ENCODE results near the gene PAQR9. TPM values are rescaled to one million over a fixed set of nuclear protein-coding genes. Genes with fewer than 3 reads are reported as not detected.

PAQR9 gene, protein sequence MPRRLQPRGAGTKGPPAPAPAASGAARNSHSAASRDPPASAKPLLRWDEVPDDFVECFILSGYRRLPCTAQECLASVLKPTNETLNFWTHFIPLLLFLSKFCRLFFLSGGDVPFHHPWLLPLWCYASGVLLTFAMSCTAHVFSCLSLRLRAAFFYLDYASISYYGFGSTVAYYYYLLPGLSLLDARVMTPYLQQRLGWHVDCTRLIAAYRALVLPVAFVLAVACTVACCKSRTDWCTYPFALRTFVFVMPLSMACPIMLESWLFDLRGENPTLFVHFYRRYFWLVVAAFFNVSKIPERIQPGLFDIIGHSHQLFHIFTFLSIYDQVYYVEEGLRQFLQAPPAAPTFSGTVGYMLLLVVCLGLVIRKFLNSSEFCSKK
- total RNA-seq: not detected

DNA sequence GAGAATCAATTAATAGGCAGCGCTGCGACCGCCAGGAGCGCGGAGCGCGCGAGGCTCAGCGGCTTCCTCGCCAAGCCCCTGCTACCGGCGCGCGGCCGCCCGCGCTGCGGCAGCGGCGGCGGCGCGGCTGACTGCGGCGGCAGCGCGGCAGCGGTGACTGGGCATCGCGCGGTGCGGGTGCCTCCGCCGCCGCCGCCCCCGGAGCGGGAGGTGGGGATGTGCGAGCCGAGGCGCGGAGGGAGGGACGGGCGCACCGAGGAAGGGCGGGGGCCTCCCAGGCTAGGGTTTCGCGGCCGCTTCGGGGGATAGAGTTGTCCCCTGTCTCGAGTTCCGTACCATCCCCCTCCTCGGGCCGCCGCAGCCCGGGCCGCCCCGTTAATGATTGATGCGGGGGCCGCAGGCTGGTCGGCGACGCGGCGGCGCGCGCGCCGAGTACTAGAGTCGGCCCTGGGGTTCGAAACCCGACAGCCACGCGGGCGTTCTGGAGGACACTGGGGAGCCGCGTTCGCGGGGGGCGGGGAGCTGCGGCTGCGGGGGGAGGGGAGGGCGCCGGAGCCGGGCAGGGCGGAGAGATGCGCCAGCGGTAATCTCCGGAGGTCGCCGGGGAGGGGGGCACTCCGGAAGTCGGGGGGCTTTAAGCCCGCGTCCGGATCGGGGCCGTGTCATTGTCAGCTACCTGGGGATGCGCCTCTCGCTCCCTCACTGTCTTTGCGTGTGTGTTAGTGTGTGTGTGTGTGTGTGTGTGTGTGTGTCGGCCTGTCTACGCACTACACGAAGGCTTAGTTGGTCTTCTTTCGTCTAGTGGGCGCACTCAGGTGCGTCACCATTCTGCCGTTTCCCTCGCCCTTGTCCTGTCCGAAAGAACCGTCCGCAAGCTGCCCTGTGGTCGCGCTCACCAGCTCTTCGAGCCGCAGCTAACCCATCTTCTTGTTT, at the start of gene PAQR9:
Gene PAQR9, minus strand, starts transcription at position 159 of the 933 bp plus-strand sequence. CDS start 338 bp downstream, outside the sequence.
- Histone ChIP-seq H3K9me3 (no peaks in the 10 kb centered on the region), H3K27ac (no peak within 1 kb of the TSS), H3K4me3 (peak within 1 kb of the TSS; percentile 66), H3K4me1 (peaks cover 17% of the 10 kb centered on the region), H3K36me3 (no peaks in the 10 kb centered on the region), H3K27me3 (peaks cover 55% of the 10 kb centered on the region)
- DNase-seq (ENCODE audit: low spot score in 2 of 2): no peak
- TF ChIP-seq EP300 (IDR thresholded peaks at IDR 0.05) (no peak), POLR2AphosphoS5 (IDR thresholded peaks at IDR 0.05) (no peak), POLR2A (IDR thresholded peaks at IDR 0.05) (no peak)
- TF ChIP-seq, protein P1, sequence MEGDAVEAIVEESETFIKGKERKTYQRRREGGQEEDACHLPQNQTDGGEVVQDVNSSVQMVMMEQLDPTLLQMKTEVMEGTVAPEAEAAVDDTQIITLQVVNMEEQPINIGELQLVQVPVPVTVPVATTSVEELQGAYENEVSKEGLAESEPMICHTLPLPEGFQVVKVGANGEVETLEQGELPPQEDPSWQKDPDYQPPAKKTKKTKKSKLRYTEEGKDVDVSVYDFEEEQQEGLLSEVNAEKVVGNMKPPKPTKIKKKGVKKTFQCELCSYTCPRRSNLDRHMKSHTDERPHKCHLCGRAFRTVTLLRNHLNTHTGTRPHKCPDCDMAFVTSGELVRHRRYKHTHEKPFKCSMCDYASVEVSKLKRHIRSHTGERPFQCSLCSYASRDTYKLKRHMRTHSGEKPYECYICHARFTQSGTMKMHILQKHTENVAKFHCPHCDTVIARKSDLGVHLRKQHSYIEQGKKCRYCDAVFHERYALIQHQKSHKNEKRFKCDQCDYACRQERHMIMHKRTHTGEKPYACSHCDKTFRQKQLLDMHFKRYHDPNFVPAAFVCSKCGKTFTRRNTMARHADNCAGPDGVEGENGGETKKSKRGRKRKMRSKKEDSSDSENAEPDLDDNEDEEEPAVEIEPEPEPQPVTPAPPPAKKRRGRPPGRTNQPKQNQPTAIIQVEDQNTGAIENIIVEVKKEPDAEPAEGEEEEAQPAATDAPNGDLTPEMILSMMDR (IDR thresholded peaks at IDR 0.05): no peak
- WGBS: 3% methylated on average over 28 of the region's 117 CpGs

DNA sequence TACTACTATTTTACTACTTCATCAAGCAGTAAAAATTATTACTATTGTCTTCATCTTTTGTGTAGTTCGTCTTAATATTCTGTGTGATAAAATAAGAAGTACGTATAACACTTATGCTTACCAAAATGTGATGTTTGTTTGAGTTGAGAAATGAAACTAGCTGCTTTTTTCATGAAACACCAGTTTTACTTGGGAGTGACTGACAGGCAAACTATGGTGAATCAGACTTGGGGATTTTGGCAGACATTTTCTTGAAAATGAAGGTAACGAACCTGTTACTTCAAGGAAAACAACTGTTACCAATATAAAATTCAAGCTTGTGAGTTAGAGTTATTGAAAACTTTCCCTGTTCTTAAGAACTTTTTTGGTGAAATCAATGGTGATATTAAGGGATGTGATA, 48.2 kb upstream of the PAQR9 start:
- Histone ChIP-seq H3K27me3 (no peaks in the 10 kb centered on the region), H3K36me3 (peaks cover 10% of the 10 kb centered on the region), H3K4me1 (peaks cover 4% of the 10 kb centered on the region), H3K27ac (no peak overlapping the region), H3K9me3 (no peaks in the 10 kb centered on the region), H3K4me3 (no peak overlapping the region)
- TF ChIP-seq, protein P1 (IDR thresholded peaks at IDR 0.05): no peak
- WGBS: 87% methylated on average over 3 of the region's 3 CpGs
- no peak for DNase-seq (ENCODE audit: low spot score in 2 of 2)

DNA sequence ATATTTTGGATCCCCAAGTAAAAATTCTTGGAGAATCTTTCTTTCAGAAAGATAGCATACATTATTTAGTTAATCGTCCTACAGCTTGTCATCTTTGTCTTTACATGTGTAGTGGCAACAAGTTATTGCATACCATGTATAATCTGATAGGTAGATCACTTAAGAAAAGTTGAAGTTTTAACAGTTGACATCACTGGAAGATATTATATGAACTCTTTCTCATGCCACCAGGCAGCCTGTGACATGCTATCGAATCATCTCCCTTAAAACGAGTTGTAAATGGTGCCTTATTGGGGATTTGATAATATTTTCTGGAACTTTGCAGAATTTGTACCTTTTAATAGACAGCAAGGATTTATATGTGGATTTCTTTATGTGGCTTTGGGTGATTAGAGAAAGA, 46.5 kb upstream of the PAQR9 start:
- TF ChIP-seq, protein P1 (IDR thresholded peaks at IDR 0.05): no peak
- no peak for TF ChIP-seq EP300 (IDR thresholded peaks at IDR 0.05)
- TF ChIP-seq POLR2AphosphoS5 (IDR thresholded peaks at IDR 0.05): no peak
- TF ChIP-seq POLR2A (IDR thresholded peaks at IDR 0.05): no peak
- peaks cover 14% of the 10 kb centered on the region for H3K4me1 ChIP-seq
- no peak for DNase-seq (ENCODE audit: low spot score in 2 of 2)
- peaks cover 9% of the 10 kb centered on the region for H3K36me3 ChIP-seq
- H3K4me3 ChIP-seq: no peak overlapping the region
- WGBS: 53% methylated on average over 3 of the region's 3 CpGs
- no peaks in the 10 kb centered on the region for H3K9me3 ChIP-seq
- H3K27me3 ChIP-seq: no peaks in the 10 kb centered on the region
- H3K27ac ChIP-seq: no peak overlapping the region

DNA sequence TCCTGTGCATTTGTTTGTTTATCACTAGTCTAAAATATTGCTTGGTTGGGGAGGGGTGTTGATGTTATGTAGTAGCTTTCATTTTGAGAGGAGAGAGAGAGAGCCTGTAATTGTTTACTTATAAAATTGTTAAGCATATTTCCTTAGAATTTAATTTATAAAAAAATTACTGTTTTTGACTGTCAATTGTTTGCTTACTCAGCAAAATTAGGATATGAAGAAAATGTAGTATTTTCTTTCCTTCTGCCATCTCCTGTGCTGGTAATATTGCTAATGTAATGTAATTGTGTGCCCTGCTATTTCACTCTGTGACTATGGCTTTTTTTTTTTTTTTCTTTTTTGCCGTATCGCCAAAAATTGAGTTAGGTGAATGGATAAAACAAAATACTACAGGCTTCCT, 41.3 kb upstream of the PAQR9 start:
- Histone ChIP-seq H3K27ac (no peak overlapping the region), H3K36me3 (no peaks in the 10 kb centered on the region), H3K9me3 (no peaks in the 10 kb centered on the region), H3K4me3 (no peak overlapping the region), H3K4me1 (peaks cover 53% of the 10 kb centered on the region), H3K27me3 (no peaks in the 10 kb centered on the region)
- no peak for DNase-seq (ENCODE audit: low spot score in 2 of 2)
- 87% methylated on average over 2 of the region's 2 CpGs for WGBS
- no peak for TF ChIP-seq EP300 (IDR thresholded peaks at IDR 0.05)
- TF ChIP-seq POLR2A (IDR thresholded peaks at IDR 0.05): no peak
- TF ChIP-seq, protein P1 (IDR thresholded peaks at IDR 0.05): no peak
- no peak for TF ChIP-seq POLR2AphosphoS5 (IDR thresholded peaks at IDR 0.05)

DNA sequence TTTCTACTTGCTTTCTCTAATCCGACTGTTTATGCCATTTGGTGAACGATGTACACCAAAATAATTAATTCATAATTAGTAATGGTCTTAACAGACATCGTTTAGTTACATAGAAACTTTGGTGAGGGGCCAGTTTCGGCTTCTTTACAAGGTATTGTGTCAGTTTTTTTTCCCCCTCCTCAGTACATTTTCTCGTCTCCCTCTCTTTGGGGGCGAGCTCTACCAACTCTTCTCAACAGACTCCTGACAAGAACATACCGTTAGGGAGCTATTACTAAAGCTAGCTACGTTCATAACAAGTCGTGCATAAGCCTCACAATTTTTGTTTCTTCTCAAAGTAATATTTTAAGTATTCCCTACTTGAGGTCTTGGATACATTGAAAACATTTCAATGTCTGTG, 39.3 kb upstream of the PAQR9 start:
- peak overlapping the region; percentile 96 for H3K27ac ChIP-seq

More for the DNA sequence above, 39.3 kb upstream of the PAQR9 start:
- Histone ChIP-seq H3K36me3 (no peaks in the 10 kb centered on the region), H3K9me3 (no peaks in the 10 kb centered on the region), H3K4me1 (peaks cover 51% of the 10 kb centered on the region), H3K4me3 (peak overlapping the region; percentile 97), H3K27me3 (no peaks in the 10 kb centered on the region)
- WGBS: 8% methylated on average over 9 of the region's 9 CpGs
- no peak for DNase-seq (ENCODE audit: low spot score in 2 of 2)
- TF ChIP-seq EP300 (IDR thresholded peaks at IDR 0.05) (no peak), POLR2AphosphoS5 (IDR thresholded peaks at IDR 0.05) (no peak), POLR2A (IDR thresholded peaks at IDR 0.05) (no peak)
- TF ChIP-seq, protein P1 (IDR thresholded peaks at IDR 0.05): no peak
